ENCODE results near the gene CLK2. TPM values are rescaled to one million over a fixed set of nuclear protein-coding genes. Genes with fewer than 3 reads are reported as not detected.

CLK2 gene
- total RNA-seq: 22.2 and 25.6 TPM in 2 replicates

DNA sequence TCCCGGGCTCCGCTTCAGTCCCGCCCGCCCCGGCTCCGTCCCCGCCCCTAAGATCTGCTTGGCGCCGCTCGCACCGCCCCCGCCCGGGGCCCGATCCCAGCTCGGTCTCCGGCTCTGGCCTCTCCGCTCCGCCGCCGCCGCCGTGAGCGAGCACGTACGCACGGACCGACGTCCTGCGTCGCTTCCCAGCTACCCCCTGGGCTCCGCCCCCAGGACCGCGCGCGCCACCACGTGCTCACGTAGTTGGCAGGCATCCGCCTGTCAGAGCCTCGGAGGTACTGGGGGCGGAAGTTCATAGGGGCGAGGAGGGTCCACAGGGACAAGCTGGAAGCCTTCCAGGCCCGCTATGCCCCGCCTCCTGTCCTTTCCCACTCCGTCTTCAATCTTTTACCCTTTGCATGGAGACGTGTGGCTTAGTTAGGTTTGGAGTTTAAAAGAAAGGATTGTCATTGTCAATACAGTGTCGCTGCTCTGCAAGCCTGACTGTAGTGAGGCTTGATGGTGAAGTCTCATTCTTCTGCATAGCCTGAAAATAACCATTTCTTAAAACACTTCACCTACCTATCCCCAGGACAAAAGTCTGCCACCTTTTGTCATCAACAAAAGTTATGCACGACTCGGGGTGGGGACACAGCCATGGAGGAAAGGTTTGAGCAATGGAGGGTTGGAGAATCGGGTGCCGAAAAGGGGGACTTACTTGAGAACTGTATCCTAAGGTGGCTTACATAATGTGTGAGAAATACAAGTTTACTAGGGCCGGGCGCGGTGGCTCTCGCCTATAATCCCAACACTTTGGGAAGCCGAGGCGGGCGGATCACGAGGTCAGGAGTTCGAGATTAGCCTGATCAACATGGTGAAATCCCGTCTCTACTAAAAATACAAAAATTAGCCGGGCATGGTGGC is at the start of gene CLK2:
CLK2 (minus strand) TSS at position 162 of the 903 bp plus-strand sequence. CDS start 2,527 bp downstream, outside the sequence.

DNA sequence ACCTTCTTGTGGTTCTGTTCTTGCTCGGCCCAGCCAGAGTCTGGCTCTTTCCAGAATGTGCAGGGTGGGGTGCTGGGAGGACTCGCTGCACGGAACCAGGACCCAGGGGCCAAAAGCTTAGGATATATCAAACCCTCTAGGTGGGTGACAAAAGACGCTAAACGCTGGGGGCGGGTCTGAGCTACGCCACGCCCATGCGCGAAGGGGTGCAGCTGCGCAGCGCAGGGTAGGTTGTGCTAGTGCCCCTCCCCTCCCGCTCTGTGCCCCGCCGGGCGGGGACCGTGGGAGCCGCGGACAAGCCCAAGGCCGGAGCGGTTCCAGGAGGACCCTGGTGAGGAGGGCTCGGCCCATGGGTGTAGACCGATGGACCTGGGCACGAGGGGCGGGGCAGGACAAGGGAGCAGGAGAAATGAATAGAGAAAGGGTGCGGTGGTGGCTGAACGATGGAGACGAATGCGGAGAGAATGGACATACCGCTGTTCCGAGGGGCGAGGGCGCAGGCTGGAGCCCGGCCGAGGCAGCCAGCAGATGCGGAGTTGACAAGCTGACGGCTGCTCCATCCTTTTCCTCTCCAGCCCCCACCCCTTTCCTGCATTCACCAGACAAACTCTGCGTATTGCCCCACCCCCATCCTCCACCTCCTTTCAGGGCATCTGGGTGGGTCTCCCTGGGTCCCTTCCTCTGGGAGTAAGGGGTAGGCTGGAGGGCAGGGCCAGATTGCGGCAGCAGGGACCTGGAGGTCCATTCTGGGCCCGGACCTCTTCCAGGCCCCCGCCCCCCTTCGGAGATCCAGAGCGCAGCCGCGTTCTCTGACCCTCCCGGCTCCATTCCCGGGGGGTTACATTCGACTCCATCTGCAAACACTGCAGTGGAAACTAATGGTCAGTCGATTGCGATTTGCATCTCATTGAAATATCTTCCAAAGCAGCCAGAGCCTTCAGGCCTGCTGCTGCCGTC is 47.6 kb upstream of the CLK2 start, which contains the start of gene RUSC1:
RUSC1 (plus strand) TSS at position 234 of the 957 bp plus-strand sequence. CDS start 880 bp downstream, outside the sequence.

DNA sequence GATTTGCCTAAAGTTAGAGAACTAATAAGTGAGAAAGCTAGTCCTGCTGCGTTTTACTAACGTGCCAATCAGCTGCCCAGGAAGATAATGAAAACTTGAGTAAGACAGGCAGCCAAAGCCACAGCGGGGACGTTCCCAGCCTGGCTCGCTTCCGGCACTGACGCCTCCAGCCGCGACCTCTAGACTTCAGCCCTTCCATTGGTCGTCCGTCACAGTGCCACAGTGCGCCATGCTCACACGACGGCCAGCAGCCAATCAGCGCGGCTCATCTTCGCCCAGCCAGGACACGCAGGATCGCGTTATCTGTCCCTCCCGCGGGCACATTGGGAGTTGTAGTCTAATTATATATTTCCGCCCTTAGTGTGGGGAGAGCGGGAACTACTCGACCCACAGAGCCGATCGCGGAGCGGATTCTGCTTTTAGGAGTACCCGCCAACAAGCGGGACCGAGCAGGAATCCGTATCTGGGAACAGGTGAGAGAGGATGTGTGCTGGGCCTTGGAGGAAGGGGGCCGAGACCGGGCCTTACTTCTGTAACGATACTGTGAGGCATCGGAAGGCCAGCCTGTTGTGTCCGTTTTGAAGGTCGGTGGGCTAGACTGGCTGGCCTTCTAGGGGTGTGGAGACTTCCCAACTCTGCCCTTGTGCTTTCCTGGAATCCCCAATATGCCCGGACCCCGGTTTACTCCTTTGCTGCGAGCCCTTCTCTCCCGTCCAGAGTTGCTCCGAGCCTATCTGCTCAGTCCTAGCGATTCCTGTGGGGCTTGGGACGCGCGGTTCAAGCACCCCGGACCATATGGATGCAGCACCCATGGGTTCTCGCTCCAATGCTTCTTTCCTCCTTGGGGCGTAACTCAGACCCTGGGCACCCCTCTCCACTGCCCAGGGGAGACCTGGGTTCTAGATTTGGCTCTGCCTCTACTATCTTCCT is 35.5 kb upstream of the CLK2 start, which contains the start of gene FDPS:
FDPS (plus strand) TSS at position 374 of the 930 bp plus-strand sequence. CDS start 924 bp downstream, outside the sequence.

DNA sequence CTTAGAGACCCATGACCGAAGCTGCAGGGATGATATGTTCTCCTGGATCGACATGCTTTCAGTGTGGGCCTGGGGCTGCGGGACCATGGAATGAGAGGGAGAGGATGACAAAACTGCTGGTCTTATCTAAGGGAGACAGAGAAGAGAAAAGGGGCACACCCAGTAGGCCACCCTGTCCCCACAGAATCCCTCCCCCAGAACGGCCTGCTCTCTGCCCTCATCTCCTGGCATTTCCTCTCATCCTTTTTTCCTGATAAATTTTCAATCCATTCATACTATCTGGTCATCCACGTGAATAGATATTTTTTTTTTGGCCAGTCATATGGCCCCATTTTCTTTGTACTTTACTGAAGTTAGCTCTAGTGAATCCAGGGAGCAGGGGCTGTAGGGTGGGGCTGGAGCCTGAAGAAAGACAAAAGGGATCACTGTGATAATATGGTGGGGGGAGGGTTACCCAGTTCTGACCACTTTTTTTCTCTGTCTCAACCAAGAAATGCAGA is 28.1 kb upstream of the CLK2 start, which contains the start of gene PKLR:
PKLR (minus strand) TSS at position 97 of the 500 bp plus-strand sequence; CDS start at position 54, 43 bp downstream.

DNA sequence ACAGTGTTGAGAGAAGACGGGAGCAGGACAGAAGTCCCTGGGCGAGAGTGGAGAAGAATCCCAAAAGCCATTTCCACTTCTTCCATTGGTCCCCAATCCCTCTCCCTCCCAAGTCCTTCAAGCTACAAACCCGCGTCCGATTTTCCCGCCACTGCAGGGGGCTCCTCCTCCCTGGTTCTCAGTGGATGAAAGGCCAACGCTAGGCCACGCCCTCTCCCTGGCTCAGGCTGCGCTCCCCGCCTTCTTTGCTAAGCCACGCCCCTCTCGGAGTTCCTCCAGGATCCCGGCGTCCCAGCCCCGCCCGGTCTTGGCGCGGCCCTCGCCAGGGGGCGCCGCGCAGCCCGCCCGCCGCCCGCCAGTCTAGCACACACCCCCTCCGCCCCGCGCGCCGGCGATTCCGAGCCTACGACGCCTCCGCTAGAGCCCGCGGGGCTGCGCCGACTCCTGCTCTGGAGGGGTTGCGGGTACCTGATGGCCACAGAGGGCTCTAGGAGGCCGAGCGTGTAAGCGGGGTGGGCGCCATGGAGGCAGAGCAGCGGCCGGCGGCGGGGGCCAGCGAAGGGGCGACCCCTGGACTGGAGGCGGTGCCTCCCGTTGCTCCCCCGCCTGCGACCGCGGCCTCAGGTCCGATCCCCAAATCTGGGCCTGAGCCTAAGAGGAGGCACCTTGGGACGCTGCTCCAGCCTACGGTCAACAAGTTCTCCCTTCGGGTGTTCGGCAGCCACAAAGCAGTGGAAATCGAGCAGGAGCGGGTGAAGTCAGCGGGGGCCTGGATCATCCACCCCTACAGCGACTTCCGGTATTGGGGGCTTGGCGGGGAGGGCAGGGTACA is 4.0 kb upstream of the CLK2 start, which contains the start of gene HCN3:
HCN3 (plus strand) TSS at position 394 of the 832 bp plus-strand sequence; CDS start at position 522, 128 bp downstream.

DNA sequence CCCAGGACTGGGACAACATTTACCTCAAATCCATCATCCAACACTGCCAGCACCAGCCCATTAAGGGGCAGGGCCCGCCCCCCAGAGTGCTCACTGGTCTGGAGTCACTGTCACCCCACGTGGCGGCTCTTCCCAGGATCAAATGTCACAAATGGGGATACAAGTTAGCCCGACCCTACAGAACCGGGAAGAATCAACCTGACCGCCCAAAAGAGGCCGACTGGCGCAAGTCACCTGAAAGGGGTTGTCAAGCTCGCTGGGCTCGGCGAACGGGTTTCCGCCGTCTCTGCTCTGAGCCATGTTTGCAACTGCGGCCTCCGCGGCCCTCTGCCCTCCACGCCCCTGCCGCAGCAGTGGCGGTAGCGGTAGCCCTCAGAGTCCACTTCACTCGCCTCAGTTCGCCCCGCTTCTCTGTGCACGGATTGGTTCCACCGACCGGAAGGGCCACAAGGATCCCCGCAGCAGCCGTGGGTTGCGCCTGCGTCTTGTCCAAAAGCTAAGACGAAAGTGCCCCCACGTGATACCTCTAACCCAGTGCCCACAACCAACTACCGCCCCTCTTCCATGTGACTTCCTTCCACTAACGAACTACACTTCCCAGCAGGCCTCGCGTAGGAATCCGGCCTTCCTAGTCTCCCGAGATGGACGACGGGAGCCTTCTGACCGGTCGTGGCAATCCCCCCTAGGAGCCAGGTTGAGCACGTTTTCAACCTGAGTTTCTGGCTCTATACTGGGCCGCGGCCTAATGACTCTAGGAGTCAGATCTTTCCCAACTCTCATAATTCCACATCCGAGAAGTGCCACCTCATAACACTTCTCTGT is 11.2 kb downstream of the CLK2 start, which contains the start of gene SCAMP3:
SCAMP3 (minus strand) TSS at position 509 of the 822 bp plus-strand sequence; CDS start at position 300, 209 bp downstream.

DNA sequence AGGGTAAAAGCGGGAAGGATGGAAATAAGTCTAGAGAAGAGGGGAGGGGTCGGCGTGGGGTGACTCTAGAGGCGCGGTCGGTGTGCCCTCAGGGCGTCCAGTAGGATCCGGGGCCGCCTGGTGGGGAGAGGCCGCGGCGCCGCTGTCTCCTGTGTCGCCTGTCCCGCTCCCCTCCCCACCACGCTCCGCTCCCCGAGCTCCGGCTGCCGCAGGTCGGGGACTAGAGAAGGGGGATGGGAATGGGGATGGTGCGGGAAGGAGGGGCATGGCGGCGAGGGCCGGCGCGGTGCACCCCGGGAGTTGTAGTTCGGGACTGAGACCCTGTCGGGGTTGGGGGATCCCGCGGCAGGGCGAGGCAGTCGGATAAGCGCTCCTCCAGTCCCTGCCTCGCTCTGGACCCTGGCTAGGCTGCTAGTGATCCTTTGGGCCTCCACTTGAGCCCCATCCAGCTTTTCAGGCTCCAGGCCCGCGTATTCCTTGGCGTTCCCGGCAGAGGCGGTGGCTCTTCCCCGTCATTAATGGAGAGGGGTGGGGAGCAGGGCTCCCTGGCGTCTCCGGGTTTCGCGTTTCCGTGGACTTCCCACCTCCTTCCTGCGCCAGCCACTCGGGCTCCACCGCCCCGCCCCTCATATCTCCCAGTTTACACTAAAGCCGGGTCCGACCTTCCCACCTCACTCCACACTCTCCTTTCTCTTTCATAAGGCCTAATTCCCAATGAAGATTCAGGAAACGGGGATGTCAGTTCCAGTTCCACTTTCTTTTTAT is 17.9 kb downstream of the CLK2 start, which contains the start of gene ENTREP3:
ENTREP3 (minus strand) TSS at position 241 of the 765 bp plus-strand sequence. CDS start 606 bp downstream, outside the sequence.

Other genes starting within 250 kb of the CLK2 start
- gene DCST2, start 239.7 kb downstream of the CLK2 start, total RNA-seq: 0.18 TPM in 1 of 2 replicates, not detected in the other
- gene DCST1, start 239.7 kb downstream of the CLK2 start, total RNA-seq: not detected in 2 replicates
- gene ADAM15, start 222.2 kb downstream of the CLK2 start, total RNA-seq: 125 and 162 TPM in 2 replicates
- 5.8 and 8.5 TPM in 2 replicates for gene EFNA4, start 209.8 kb downstream of the CLK2 start, total RNA-seq
- gene EFNA3, start 194.7 kb downstream of the CLK2 start, total RNA-seq: 0.90 and 2.8 TPM in 2 replicates
- gene EFNA1, start 145.6 kb downstream of the CLK2 start, total RNA-seq: 5.8 and 12.2 TPM in 2 replicates
- 36.6 and 43.5 TPM in 2 replicates for gene SLC50A1, start 137.7 kb downstream of the CLK2 start, total RNA-seq
- 26.9 and 50.1 TPM in 2 replicates for gene DPM3, start 133.0 kb downstream of the CLK2 start, total RNA-seq
- gene KRTCAP2, start 100.2 kb downstream of the CLK2 start, total RNA-seq: 139 and 169 TPM in 2 replicates
- gene TRIM46, start 99.7 kb downstream of the CLK2 start, total RNA-seq: 0.97 and 1.1 TPM in 2 replicates
- gene THBS3, start 65.6 kb downstream of the CLK2 start, total RNA-seq: 11.9 and 14.7 TPM in 2 replicates
- gene MTX1, start 64.8 kb downstream of the CLK2 start, total RNA-seq: 46.0 and 73.2 TPM in 2 replicates
- 6.6 and 7.6 TPM in 2 replicates for gene ENTREP3, start 18.0 kb downstream of the CLK2 start, total RNA-seq
- 67.5 and 116 TPM in 2 replicates for gene SCAMP3, start 11.1 kb downstream of the CLK2 start, total RNA-seq
- under 0.01 and 0.90 TPM in 2 replicates for gene HCN3, start 4.0 kb upstream of the CLK2 start, total RNA-seq
- not detected in 2 replicates for gene PKLR, start 27.9 kb upstream of the CLK2 start, total RNA-seq
- gene FDPS, start 35.4 kb upstream of the CLK2 start, total RNA-seq: 160 and 262 TPM in 2 replicates
- gene RUSC1, start 47.4 kb upstream of the CLK2 start, total RNA-seq: 22.4 and 38.1 TPM in 2 replicates